Mesothelial cell of epicardium (in vitro differentiated cells): ENCODE data around the gene IL22RA1. TPM values are rescaled to one million over a fixed set of nuclear protein-coding genes. Genes with fewer than 3 reads are reported as not detected.
A peak's percentile ranks its signal among the peaks of the same experiment; 100 is the strongest.

Experiments
- DNase-seq, 2 experiments: peaks; one replicate each; pipeline ENCODE4 v3.0.0; 2021; ENCODE audit warnings: low spot score in 2 of 2; ENCODE audit not compliant: unreplicated experiment in 2 of 2
- H3K27ac Mint-ChIP-seq: 2 replicates; pipeline ENCODE4 v1.8.0; 2021; ENCODE audit warnings: mixed read lengths
- H3K27me3 Mint-ChIP-seq: 2 replicates; pipeline ENCODE4 v1.8.0; 2021; ENCODE audit warnings: low read depth, mixed read lengths
- H3K36me3 Mint-ChIP-seq: 2 replicates; pipeline ENCODE4 v1.8.0; 2021; ENCODE audit warnings: mixed read lengths
- H3K4me1 Mint-ChIP-seq: 2 replicates; pipeline ENCODE4 v1.8.0; 2021; ENCODE audit warnings: mixed read lengths
- H3K4me3 Mint-ChIP-seq: 2 replicates; pipeline ENCODE4 v1.8.0; 2021; ENCODE audit warnings: mild to moderate bottlenecking, moderate library complexity, mixed read lengths
- H3K9me3 Mint-ChIP-seq: 2 replicates; pipeline ENCODE4 v1.8.0; 2021; ENCODE audit warnings: mixed read lengths
- CTCF ChIP-seq: fragments of 200-600 bp; sonication (generic); IDR thresholded peaks from one replicate; pipeline ENCODE4 v1.5.0; 2021; ENCODE audit warnings: antibody characterized with exemption; ENCODE audit not compliant: unreplicated experiment
- total RNA-seq: library from RNA; stranded (reverse); gene quantifications from 3 replicates; pipeline ENCODE4 v1.2.1, GENCODE V29; 2021

IL22RA1 gene
- total RNA-seq, 1 donor from 2014 or later, result 0.09 TPM

DNA sequence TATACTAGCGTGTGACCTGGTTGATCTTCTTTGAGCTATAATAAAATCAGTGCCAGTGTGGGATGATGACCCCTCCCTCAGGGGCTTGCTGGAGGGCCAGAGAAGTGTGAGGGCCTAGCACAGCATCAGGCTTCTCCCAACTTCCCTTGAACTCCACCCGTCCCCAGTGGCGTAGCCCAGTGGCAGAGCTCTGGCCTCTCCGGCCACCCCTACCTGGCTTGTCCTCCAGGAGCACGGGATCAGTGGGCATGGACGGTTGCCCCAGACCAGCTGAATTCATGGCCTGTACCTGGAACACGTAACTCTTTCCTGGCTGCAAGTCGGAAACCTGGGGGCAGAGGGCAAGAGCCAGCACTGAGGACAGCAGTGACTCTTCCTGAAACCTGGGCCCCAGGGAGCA lies 67.0 kb downstream of the IL22RA1 start:
- Mint-ChIP-seq H3K4me3 (no peak overlapping the region), H3K4me1 (peaks cover 5% of the 10 kb centered on the region), H3K27ac (no peak overlapping the region), H3K27me3 (peaks cover under 1% of the 10 kb centered on the region), H3K9me3 (no peaks in the 10 kb centered on the region), H3K36me3 (no peaks in the 10 kb centered on the region)
- TF ChIP-seq CTCF, result no peak
- no peak for DNase-seq

- DNase-seq, result no peak
- Mint-ChIP-seq H3K4me1 (peaks cover 8% of the 10 kb centered on the region), H3K27ac (no peak overlapping the region), H3K36me3 (no peaks in the 10 kb centered on the region), H3K9me3 (no peaks in the 10 kb centered on the region), H3K4me3 (no peak overlapping the region), H3K27me3 (peaks cover 4% of the 10 kb centered on the region)
- TF ChIP-seq CTCF, result no peak
Measured at GRCh38 chr1:24075590-24075854, 67.4 kb downstream of the IL22RA1 start.

GRCh38 chr1:24074817-24075589 lies 67.9 kb downstream of the IL22RA1 start:
- Mint-ChIP-seq H3K4me3 (no peak overlapping the region), H3K27ac (no peak overlapping the region), H3K4me1 (peaks cover 8% of the 10 kb centered on the region), H3K36me3 (no peaks in the 10 kb centered on the region), H3K9me3 (no peaks in the 10 kb centered on the region), H3K27me3 (peaks cover 4% of the 10 kb centered on the region)
- no peak for DNase-seq
- TF ChIP-seq CTCF, result no peak

- Mint-ChIP-seq H3K4me1 (peaks cover 8% of the 10 kb centered on the region), H3K9me3 (no peaks in the 10 kb centered on the region), H3K4me3 (no peak overlapping the region), H3K36me3 (no peaks in the 10 kb centered on the region), H3K27me3 (peaks cover 4% of the 10 kb centered on the region), H3K27ac (no peak overlapping the region)
- no peak for DNase-seq
- no peak for TF ChIP-seq CTCF
Measured at GRCh38 chr1:24074196-24074595, 68.7 kb downstream of the IL22RA1 start.

DNA sequence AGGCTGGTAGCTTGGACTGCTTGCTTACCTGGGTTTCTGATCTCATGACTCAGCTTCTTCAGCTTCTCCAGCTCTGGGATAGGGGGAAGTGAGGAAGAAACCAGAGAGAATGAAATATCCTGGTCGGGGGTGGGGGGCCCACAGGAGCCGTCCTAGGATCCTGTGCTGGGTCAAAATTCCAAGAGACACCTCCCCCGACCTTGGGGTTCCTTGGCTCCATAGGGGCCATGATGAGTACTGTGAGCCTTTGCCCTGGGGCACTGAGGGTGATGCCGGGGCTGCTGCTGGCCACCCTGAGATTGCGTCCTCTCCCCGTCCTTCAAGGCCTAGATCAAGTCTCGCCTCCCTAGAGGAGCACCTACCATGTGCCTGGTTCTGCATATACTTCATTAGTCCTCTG lies 71.0 kb downstream of the IL22RA1 start:
- Mint-ChIP-seq H3K4me3 (no peak overlapping the region), H3K27ac (no peak overlapping the region), H3K27me3 (peaks cover 4% of the 10 kb centered on the region), H3K9me3 (no peaks in the 10 kb centered on the region), H3K4me1 (peaks cover 4% of the 10 kb centered on the region), H3K36me3 (no peaks in the 10 kb centered on the region)
- no peak for TF ChIP-seq CTCF
- DNase-seq, result no peak

DNA sequence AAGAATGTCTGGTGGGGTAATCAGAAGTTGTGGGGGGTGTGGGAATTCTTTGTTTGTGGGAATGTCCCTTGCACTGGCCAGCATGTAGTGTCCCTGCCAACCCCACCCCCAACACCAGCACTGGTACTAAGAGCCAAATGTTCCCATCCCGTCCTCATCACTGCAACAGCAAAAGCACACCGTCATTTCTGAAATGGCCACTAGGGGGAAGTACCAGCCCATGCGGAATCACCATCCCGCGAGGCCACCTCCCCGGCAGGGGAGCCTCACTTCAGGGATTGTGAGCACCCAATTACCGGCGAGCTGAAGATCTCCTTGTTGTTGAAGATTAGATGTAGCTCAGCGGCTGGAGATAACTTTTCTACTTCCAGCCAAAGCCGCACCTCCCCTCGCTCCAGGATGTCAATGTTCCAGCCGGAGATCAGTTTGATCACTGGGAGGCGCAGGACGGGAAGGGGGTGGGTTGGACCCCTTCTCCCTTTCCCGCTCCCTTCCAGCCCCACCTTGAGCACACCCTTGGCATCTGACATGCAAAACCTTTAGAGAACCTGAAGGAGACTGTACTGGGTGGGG lies 72.0 kb downstream of the IL22RA1 start:
- Mint-ChIP-seq H3K36me3 (no peaks in the 10 kb centered on the region), H3K27me3 (peaks cover 4% of the 10 kb centered on the region), H3K9me3 (no peaks in the 10 kb centered on the region), H3K27ac (no peak overlapping the region), H3K4me3 (peak overlapping the region; percentile 36), H3K4me1 (peaks cover 4% of the 10 kb centered on the region)
- peak; percentile 62 to 83 for DNase-seq
- TF ChIP-seq CTCF, result peak; percentile 95
